Measurements from ENCODE around the gene PRH2.

Gene PRH2

GRCh38 chr12:10928746-10929286 lies at the start of gene PRH2:
Gene PRH2 (plus strand): TSS chr12:10929236. CDS start chr12:10929274, 38 bp downstream.
- DNase-seq (ENCODE audit: low spot score), result no peak

- no peak for DNase-seq (ENCODE audit: low spot score)
Measured at GRCh38 chr12:10884086-10884725, 44.8 kb upstream of the PRH2 start, which contains the start of gene PRH1. Gene PRH1 (minus strand): TSS chr12:10884255. CDS start chr12:10884217, 38 bp downstream.

- no peak for DNase-seq (ENCODE audit: low spot score)
Measured at GRCh38 chr12:10889226-10889625, 39.8 kb upstream of the PRH2 start.

- DNase-seq (ENCODE audit: low spot score), result no peak
Measured at GRCh38 chr12:10891937-10892336, 37.1 kb upstream of the PRH2 start.

- DNase-seq (ENCODE audit: low spot score), result no peak
Measured at GRCh38 chr12:10896854-10897253, 32.2 kb upstream of the PRH2 start.

- no peak for DNase-seq (ENCODE audit: low spot score)
Measured at GRCh38 chr12:10900530-10900929, 28.5 kb upstream of the PRH2 start.

- DNase-seq (ENCODE audit: low spot score), result no peak
Measured at GRCh38 chr12:10900972-10901371, 28.1 kb upstream of the PRH2 start.

GRCh38 chr12:10901427-10901826 lies 27.6 kb upstream of the PRH2 start:
- no peak for DNase-seq (ENCODE audit: low spot score)

- no peak for DNase-seq (ENCODE audit: low spot score)
Measured at GRCh38 chr12:10904686-10905085, 24.4 kb upstream of the PRH2 start.

- no peak for DNase-seq (ENCODE audit: low spot score)
Measured at GRCh38 chr12:10909462-10909861, 19.6 kb upstream of the PRH2 start, which contains the start of gene TAS2R13. Gene TAS2R13 (minus strand): TSS chr12:10909562. CDS start chr12:10909298, 264 bp downstream.

- DNase-seq (ENCODE audit: low spot score), result no peak
Measured at GRCh38 chr12:10910380-10910779, 18.7 kb upstream of the PRH2 start.

GRCh38 chr12:10919809-10920208 lies 9.2 kb upstream of the PRH2 start:
- no peak for DNase-seq (ENCODE audit: low spot score)

- no peak for DNase-seq (ENCODE audit: low spot score)
Measured at GRCh38 chr12:10926269-10926668, 2.8 kb upstream of the PRH2 start.

GRCh38 chr12:10936506-10936905 lies 7.5 kb downstream of the PRH2 start:
- no peak for DNase-seq (ENCODE audit: low spot score)

GRCh38 chr12:10939163-10939562 lies 10.1 kb downstream of the PRH2 start, which contains the start of gene TAS2R14:
Gene TAS2R14 (minus strand): TSS chr12:10939263. CDS start chr12:10939207, 56 bp downstream.
- DNase-seq (ENCODE audit: low spot score), result no peak

- DNase-seq (ENCODE audit: low spot score), result no peak
Measured at GRCh38 chr12:10940389-10940788, 11.4 kb downstream of the PRH2 start.

- no peak for DNase-seq (ENCODE audit: low spot score)
Measured at GRCh38 chr12:10941369-10941768, 12.3 kb downstream of the PRH2 start.

GRCh38 chr12:10941916-10942607 lies 13.0 kb downstream of the PRH2 start:
- no peak for DNase-seq (ENCODE audit: low spot score)

- no peak for DNase-seq (ENCODE audit: low spot score)
Measured at GRCh38 chr12:10943167-10943566, 14.1 kb downstream of the PRH2 start.

GRCh38 chr12:10952645-10953044 lies 23.6 kb downstream of the PRH2 start:
- no peak for DNase-seq (ENCODE audit: low spot score)

- no peak for DNase-seq (ENCODE audit: low spot score)
Measured at GRCh38 chr12:10956085-10956484, 27.0 kb downstream of the PRH2 start.

- no peak for DNase-seq (ENCODE audit: low spot score)
Measured at GRCh38 chr12:10957741-10958140, 28.7 kb downstream of the PRH2 start.

- no peak for DNase-seq (ENCODE audit: low spot score)
Measured at GRCh38 chr12:10959804-10960203, 30.8 kb downstream of the PRH2 start.

All from COLO829 (cell line).